ENCODE results near the gene FRAT2.

DNA sequence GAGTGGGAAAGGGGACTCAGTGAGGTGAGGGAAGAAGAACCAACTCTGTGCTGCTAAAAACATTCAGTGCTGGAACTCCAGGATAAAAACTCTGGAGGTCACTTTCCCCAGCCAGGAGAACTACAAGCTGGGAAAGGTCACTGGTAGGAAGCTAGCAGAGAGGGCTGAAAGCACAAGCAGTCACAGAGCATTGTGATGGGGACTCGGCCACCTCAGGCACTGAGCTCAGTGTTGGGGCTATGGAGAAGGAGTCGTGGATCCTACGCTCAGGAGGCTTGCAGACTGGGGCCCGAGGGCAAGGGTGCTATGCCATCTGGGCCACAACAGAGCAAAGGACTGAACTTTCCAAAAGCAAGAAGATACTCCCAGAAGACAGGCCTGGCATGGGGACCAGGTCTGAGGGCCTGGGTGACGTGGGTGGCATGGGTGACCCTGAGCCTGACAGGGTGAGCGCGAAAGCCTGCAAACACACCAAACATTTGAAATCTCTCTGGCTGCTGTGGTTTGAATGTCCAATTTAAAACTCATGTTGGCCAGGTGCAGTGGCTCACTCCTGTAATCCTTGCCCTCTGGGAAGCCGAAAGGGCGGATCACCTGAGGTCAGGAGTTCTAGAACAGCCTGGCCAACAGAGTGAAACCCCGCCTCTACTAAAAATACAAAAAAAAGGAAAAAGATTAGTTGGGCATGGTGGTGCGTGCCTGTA lies 32.3 kb downstream of the FRAT2 start:
- TF ChIP-seq, protein P1, sequence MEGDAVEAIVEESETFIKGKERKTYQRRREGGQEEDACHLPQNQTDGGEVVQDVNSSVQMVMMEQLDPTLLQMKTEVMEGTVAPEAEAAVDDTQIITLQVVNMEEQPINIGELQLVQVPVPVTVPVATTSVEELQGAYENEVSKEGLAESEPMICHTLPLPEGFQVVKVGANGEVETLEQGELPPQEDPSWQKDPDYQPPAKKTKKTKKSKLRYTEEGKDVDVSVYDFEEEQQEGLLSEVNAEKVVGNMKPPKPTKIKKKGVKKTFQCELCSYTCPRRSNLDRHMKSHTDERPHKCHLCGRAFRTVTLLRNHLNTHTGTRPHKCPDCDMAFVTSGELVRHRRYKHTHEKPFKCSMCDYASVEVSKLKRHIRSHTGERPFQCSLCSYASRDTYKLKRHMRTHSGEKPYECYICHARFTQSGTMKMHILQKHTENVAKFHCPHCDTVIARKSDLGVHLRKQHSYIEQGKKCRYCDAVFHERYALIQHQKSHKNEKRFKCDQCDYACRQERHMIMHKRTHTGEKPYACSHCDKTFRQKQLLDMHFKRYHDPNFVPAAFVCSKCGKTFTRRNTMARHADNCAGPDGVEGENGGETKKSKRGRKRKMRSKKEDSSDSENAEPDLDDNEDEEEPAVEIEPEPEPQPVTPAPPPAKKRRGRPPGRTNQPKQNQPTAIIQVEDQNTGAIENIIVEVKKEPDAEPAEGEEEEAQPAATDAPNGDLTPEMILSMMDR (conservative IDR thresholded peaks at IDR 0.05; ENCODE audit: low read depth, low read length) = no peak
- TF ChIP-seq, protein P2, sequence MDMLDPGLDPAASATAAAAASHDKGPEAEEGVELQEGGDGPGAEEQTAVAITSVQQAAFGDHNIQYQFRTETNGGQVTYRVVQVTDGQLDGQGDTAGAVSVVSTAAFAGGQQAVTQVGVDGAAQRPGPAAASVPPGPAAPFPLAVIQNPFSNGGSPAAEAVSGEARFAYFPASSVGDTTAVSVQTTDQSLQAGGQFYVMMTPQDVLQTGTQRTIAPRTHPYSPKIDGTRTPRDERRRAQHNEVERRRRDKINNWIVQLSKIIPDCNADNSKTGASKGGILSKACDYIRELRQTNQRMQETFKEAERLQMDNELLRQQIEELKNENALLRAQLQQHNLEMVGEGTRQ (IDR thresholded peaks at IDR 0.05; ENCODE audit: low read depth, low read length) = no peak
- TF ChIP-seq POLR2A (IDR thresholded peaks at IDR 0.05; ENCODE audit: low read depth, low read length) = no peak
- no peak for TF ChIP-seq CEBPB (IDR thresholded peaks at IDR 0.05; ENCODE audit: low read depth, low read length)
- no peak for TF ChIP-seq CHD1 (IDR thresholded peaks at IDR 0.05; ENCODE audit: low read depth, low read length)
- TF ChIP-seq RAD21 (IDR thresholded peaks at IDR 0.05; ENCODE audit: low read length) = no peak
- TF ChIP-seq NFE2L2 (IDR thresholded peaks at IDR 0.05; ENCODE audit: low read depth, low read length) = no peak
- TF ChIP-seq RCOR1 (IDR thresholded peaks at IDR 0.05; ENCODE audit: insufficient replicate concordance, low read length) = no peak
- TF ChIP-seq RFX5 (IDR thresholded peaks at IDR 0.05; ENCODE audit: low read depth, low read length) = no peak
- TF ChIP-seq MXI1 (IDR thresholded peaks at IDR 0.05; ENCODE audit: borderline replicate concordance, low read depth, low read length) = no peak
- no peak for TF ChIP-seq FOS (IDR thresholded peaks at IDR 0.05; ENCODE audit: low read depth, low read length)
